Activated T-cell treated with anti-CD3 and anti-CD28 coated beads, Interleukin-2, amount 50 U/mL, for 72 hours (primary cell): ENCODE results near the gene ODF4. TPM values are rescaled to one million over a fixed set of nuclear protein-coding genes. Genes with fewer than 3 reads are reported as not detected.
A peak's percentile ranks its signal among the peaks of the same experiment; 100 is the strongest.
"Not testable (repeated sequence)": the region's sequence is repeated elsewhere in the genome, so short reads cannot be mapped to it uniquely, and the experiment has no call there.

Source experiments
- ATAC-seq, 2 donors: fragments of 150-1000 bp; cut with Tn5 transposase; replicated peaks in 1 of 2; 2 replicates each; pipeline ENCODE4 v1.10.0; 2021; ENCODE audit warnings: moderate library complexity in 2 of 2, mild to moderate bottlenecking in 1 of 2
- DNase-seq, 2 donors: peaks; one replicate each; pipeline ENCODE4 v3.0.0; 2021 to 2022; ENCODE audit warnings: mixed read lengths in 1 of 2
- H3K27ac Mint-ChIP-seq: one replicate; pipeline ENCODE4 v1.8.0; 2022; ENCODE audit warnings: mild to moderate bottlenecking, moderate library complexity, mixed read lengths
- H3K27me3 Mint-ChIP-seq: one replicate; pipeline ENCODE4 v1.8.0; 2022; ENCODE audit warnings: low read depth, mixed read lengths
- H3K36me3 Mint-ChIP-seq, 2 donors: one replicate each; pipeline ENCODE4 v1.8.0; 2022; ENCODE audit warnings: mixed read lengths in 2 of 2, mild to moderate bottlenecking in 1 of 2; ENCODE audit not compliant: insufficient read depth in 2 of 2
- H3K4me1 Mint-ChIP-seq: one replicate; pipeline ENCODE4 v1.8.0; 2022; ENCODE audit warnings: low read depth, mixed read lengths
- H3K4me3 Mint-ChIP-seq, 2 donors: one replicate each; pipeline ENCODE4 v1.8.0; 2022; ENCODE audit warnings: mild to moderate bottlenecking in 2 of 2, mixed read lengths in 2 of 2, moderate library complexity in 2 of 2
- H3K9me3 Mint-ChIP-seq, 2 donors: one replicate each; pipeline ENCODE4 v1.8.0; 2022; ENCODE audit warnings: mixed read lengths in 2 of 2
- total RNA-seq, 2 donors: library from RNA; stranded (reverse); gene quantifications; one replicate each; pipeline ENCODE4 v1.2.3, GENCODE V29; 2022

ODF4 gene
- total RNA-seq, 2 donors from 2014 or later: not detected

- DNase-seq (no peak), ATAC-seq (no peak)
- Mint-ChIP-seq H3K27ac (peak overlapping the region; percentile 95), H3K9me3 (no peaks in the 10 kb centered on the region), H3K4me3 (peak overlapping the region; percentile 99), H3K27me3 (no peaks in the 10 kb centered on the region), H3K4me1 (peaks cover 79% of the 10 kb centered on the region), H3K36me3 (peaks cover 18 to 46% of the 10 kb centered on the region in 2 donors)
Observed at GRCh38 chr17:8380049-8380448, 40.4 kb downstream of the ODF4 start.

DNA sequence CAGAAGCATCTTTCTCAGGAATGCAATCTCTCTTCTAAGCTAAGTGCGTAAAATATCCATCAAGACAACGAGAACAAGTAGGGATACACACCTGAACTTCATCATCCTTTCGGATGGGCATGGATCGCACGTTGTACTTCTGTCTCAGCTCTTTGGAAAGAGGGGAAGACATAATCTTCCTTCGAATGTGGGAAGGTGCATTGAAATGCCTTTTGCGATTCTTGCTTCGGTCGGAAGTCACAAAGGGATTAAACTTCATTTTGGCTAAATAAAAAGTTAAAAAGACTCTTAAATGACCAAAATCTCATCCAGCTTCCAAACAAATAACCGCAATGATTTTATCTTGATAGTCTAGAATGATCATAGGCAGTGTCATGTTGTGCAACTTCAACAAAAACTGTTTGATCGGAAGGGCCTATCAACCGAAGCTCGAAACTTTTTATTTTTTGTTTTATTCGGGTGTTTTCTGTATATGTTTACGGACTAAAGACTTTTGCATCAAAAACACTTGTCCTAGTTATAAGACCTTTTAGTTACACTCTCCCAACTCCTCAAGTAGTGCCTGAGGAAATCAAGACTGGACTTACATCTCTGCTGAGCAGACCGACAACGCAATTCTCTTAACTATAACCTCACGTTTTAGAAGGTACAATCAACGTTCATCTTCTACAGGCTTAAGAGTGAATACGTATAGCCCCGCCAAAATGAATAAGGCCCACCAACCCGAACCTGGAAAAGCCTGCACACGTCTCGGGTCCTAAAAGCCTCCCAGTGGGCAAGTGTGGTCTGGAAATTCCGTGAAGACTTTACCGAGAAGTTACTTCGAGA is 42.6 kb downstream of the ODF4 start:
- Mint-ChIP-seq H3K27ac (peak overlapping the region; percentile 96), H3K36me3 (peaks cover 18 to 44% of the 10 kb centered on the region in 2 donors), H3K4me3 (peak overlapping the region; percentile 99), H3K4me1 (peaks cover 65% of the 10 kb centered on the region), H3K9me3 (no peaks in the 10 kb centered on the region), H3K27me3 (no peaks in the 10 kb centered on the region)
- ATAC-seq: no peak
- no peak for DNase-seq

GRCh38 chr17:8382880-8383142 is 43.2 kb downstream of the ODF4 start:
- Mint-ChIP-seq H3K36me3 (peaks cover 18 to 39% of the 10 kb centered on the region in 2 donors), H3K4me3 (peak overlapping the region; percentile 99), H3K27me3 (no peaks in the 10 kb centered on the region), H3K27ac (peak overlapping the region; percentile 96), H3K4me1 (peaks cover 60% of the 10 kb centered on the region), H3K9me3 (no peaks in the 10 kb centered on the region)
- DNase-seq: no peak
- ATAC-seq: no peak

DNA sequence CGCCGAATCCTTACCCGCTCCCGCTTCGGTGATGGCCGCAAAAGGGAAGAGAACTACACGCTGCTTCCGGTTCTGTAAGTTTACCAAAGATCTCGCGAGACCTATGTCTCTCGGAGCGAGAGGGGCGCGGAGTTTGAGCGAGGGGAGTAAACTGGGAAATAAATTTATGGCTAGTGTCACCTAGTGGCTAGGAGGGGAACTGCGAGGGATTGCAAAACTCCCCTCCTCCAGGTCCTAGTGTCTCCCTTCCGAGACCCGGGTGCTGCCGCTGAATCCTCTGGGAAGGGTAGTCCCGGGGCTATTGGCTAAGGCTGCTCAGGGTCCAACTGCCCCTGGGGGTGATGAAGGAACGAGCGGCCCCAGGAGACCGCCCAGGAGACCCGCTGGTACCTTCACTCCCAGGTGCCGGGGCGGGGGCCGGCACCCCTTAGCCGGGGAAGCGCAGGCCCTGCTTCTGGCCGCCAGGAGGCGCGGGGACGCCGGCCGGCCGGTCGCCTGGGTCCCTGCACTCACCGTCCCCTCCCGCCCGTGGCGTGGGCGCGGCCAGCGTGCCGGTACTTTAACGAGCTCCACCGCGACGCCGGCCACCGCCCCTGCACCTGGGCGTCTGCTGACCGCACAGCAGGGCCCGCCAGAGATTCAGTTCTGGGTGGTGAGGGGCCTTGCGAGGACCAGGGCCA is 43.6 kb downstream of the ODF4 start, which contains the start of gene RPL26:
TSS of gene RPL26 (minus strand) at position 51 of the 680 bp plus-strand sequence. CDS start 883 bp downstream, outside the sequence.
- peaks cover 18 to 37% of the 10 kb centered on the region in 2 donors for H3K36me3 Mint-ChIP-seq
- no peaks in the 10 kb centered on the region for H3K9me3 Mint-ChIP-seq
- H3K4me1 Mint-ChIP-seq: peaks cover 55% of the 10 kb centered on the region
- peak within 1 kb of the TSS; percentile 96 for H3K27ac Mint-ChIP-seq
- ATAC-seq (peak; percentile 94 to 95), DNase-seq (peak; percentile 94 to 96)
- H3K4me3 Mint-ChIP-seq: peak within 1 kb of the TSS; percentile 99
- H3K27me3 Mint-ChIP-seq: no peaks in the 10 kb centered on the region

DNA sequence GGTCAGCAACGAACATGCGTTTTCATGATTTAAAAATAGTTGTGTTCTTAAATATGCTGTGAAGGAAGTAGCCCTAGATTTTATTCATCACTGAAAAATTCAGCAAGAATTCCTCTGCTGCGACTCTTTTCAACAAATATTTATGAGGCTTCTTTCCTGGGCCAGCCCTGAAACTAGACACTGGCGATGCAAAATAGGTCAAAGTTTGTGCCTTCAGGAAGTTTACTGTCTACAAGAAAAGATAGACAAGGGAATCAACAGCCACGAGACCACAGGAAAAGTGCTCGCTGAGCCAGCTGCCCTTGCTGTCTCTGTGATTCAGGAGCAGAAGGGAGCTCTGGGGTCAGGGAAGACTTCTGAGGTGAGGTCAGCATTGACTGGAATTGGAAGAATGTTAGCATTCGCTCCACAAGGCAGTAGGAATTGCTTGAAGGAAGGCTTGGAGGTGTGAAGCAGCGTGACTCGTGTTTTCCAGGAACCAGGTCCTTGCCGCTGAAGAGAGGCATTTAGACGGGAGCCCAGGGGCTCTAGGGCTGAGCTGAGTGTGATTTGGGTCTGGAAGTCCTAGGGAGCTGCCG is 45.2 kb downstream of the ODF4 start:
- ATAC-seq (no peak), DNase-seq (no peak)
- H3K27me3 Mint-ChIP-seq: no peaks in the 10 kb centered on the region
- peak overlapping the region; percentile 99 for H3K4me3 Mint-ChIP-seq
- H3K36me3 Mint-ChIP-seq: peaks cover 14 to 25% of the 10 kb centered on the region in 2 donors
- H3K9me3 Mint-ChIP-seq: no peaks in the 10 kb centered on the region
- H3K4me1 Mint-ChIP-seq: peaks cover 39% of the 10 kb centered on the region
- H3K27ac Mint-ChIP-seq: peak overlapping the region; percentile 91

GRCh38 chr17:8386841-8387240 is 47.2 kb downstream of the ODF4 start:
- Mint-ChIP-seq H3K27ac (no peak overlapping the region), H3K9me3 (no peaks in the 10 kb centered on the region), H3K4me1 (peaks cover 21% of the 10 kb centered on the region), H3K27me3 (no peaks in the 10 kb centered on the region), H3K36me3 (peaks cover 8 to 12% of the 10 kb centered on the region in 2 donors), H3K4me3 (peak overlapping the region in 1 of 2 donors; percentile 38)
- DNase-seq (no peak), ATAC-seq (no peak)

DNA sequence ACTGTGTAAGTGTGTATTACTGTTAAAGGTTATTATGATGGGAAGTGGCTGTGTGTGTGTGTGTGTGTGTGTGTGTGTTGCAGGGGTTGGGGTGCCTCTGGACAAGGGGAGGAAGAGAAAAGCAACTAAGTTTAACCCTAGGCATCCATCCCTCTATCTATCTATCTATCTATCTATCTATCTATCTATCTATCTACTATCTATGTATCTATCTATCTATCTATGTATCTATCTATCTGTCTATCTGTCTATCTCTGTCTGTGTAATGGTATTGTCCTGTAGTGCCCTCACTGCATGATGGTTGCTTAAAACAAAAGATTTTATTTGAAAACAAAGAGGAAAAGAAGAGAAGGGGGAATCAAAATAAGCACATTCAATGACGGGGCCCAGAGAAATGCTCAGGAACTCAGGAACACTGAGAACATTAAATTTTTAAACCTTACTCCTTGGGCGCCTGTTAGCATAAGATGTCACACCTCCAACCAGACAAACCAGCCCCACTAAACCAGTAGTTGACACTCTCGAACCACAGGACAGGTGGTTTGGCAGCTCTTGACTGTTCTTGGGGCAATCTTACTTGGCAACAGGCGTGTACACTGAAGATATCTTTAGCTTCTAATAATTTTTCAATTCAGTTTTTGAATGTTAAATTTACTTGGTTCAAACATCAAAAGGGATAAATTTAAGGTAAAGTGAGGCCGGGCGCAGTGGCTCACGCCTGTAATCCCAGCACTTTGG is 48.4 kb downstream of the ODF4 start:
- peaks cover under 1% of the 10 kb centered on the region in 2 donors for H3K36me3 Mint-ChIP-seq
- peak overlapping the region; percentile 64 for H3K27ac Mint-ChIP-seq
- no peak for ATAC-seq
- H3K9me3 Mint-ChIP-seq: no peaks in the 10 kb centered on the region
- H3K27me3 Mint-ChIP-seq: no peaks in the 10 kb centered on the region
- H3K4me3 Mint-ChIP-seq: no peak overlapping the region
- peaks cover 17% of the 10 kb centered on the region for H3K4me1 Mint-ChIP-seq
- DNase-seq: no peak

GRCh38 chr17:8391711-8392110 is 52.1 kb downstream of the ODF4 start:
- no peak for DNase-seq
- no peak for ATAC-seq
- Mint-ChIP-seq H3K4me3 (no peak overlapping the region), H3K27me3 (no peaks in the 10 kb centered on the region), H3K27ac (no peak overlapping the region), H3K9me3 (no peaks in the 10 kb centered on the region), H3K4me1 (peaks cover 10% of the 10 kb centered on the region), H3K36me3 (no peaks in the 10 kb centered on the region)

DNA sequence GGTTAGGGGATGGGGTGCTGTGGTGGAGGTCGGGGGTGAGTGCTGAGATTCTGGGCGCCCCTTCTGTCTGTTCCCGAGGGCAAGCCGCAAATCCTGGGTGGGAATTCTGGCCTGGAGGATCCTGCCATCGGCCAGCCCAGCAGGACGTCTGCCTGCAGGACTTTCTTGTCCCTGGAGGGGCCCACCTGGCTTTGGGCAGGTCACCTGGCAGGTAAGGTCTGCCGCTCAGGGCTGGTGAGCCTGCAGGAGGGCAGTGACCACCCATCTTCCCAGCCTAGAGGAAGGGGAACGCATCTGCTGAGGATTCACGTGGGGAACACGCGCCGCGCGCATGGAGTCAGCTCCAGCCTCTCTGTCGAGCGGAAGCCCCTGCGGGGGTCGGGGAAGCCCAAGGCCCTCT is 52.6 kb downstream of the ODF4 start:
- no peak for ATAC-seq
- Mint-ChIP-seq H3K27ac (no peak overlapping the region), H3K36me3 (no peaks in the 10 kb centered on the region)

DNA sequence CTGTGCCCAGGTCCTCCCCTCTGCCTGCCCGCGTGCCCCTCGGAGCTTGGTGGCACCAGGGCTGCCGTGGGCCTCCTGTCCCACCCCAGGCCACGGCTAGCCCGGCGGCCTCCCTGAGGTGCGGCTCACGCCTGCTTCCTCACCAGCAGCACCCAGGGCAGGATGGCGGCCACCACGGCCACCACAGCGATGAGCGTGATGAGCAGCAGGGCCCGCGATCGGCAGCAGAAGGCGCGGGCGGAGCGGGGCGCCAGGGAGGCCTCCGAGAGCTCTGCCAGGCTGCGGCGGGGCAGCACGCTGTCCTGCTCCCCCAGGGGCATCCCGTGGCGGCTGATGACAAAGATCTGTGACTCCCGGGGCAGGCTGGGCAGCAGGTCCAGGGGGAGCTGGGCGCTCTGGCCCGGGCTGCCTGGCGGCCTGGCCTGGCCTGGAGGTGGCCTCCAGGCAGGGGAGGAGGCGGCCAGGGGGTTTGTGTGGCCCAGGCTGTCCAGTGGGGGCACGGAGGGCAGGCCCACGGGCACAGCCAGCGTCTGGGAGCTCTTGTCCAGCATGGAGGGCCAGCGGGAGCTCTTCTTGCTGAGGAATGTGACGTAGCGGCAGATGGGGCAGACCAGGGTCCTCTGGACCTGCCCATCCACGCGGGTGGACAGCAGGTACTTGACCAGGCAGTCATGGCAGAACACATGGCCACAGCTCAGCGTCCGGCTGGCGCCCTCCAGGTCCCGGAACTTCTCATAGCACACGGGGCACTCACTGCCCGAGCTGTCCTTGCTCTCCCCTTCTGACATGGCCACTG is 53.2 kb downstream of the ODF4 start:
- H3K36me3 Mint-ChIP-seq: no peaks in the 10 kb centered on the region
- H3K9me3 Mint-ChIP-seq: no peaks in the 10 kb centered on the region
- ATAC-seq: no peak
- H3K4me3 Mint-ChIP-seq: no peak overlapping the region
- DNase-seq: no peak
- no peaks in the 10 kb centered on the region for H3K27me3 Mint-ChIP-seq
- peaks cover 10% of the 10 kb centered on the region for H3K4me1 Mint-ChIP-seq
- H3K27ac Mint-ChIP-seq: no peak overlapping the region

More for the DNA sequence above, 52.6 kb downstream of the ODF4 start:
- H3K4me3 Mint-ChIP-seq: no peak overlapping the region
- peaks cover 10% of the 10 kb centered on the region for H3K4me1 Mint-ChIP-seq
- H3K9me3 Mint-ChIP-seq: no peaks in the 10 kb centered on the region
- no peak for DNase-seq
- no peaks in the 10 kb centered on the region for H3K27me3 Mint-ChIP-seq

- H3K27me3 Mint-ChIP-seq: no peaks in the 10 kb centered on the region
- peak overlapping the region; percentile 67 for H3K27ac Mint-ChIP-seq
- peak; percentile 82 to 97 for ATAC-seq
- DNase-seq: peak in 1 of 2 donors; percentile 35
- peak overlapping the region; percentile 20 to 22 for H3K4me3 Mint-ChIP-seq
- H3K9me3 Mint-ChIP-seq: no peaks in the 10 kb centered on the region
- H3K36me3 Mint-ChIP-seq: no peaks in the 10 kb centered on the region
- H3K4me1 Mint-ChIP-seq: peaks cover 10% of the 10 kb centered on the region
Observed at GRCh38 chr17:8393470-8394231, 54.0 kb downstream of the ODF4 start.

DNA sequence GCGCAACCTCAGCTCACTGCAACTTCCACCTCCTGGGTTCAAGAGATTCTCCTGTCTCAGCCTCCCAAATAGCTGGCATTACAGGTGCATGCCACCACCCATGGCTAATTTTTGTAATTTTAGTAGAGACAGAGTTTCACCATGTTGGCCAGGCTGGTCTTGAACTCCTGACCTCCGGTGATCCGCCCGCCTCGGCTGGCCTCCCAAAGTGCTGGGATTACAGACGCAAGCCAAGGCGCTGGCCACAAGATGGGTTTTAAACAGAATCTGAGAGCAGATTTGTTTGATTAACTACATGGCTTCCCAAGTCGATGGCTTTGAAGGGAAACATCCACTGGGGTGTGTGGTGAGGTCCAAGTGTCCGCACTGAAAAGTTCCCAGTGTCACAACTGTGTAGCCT is 54.9 kb downstream of the ODF4 start:
- ATAC-seq, H3K9me3 Mint-ChIP-seq: not testable (repeated sequence)

More for the DNA sequence above, 54.9 kb downstream of the ODF4 start:
- DNase-seq, H3K27ac Mint-ChIP-seq, H3K4me3 Mint-ChIP-seq, H3K36me3 Mint-ChIP-seq, H3K27me3 Mint-ChIP-seq: not testable (repeated sequence)
- peaks cover 10% of the 10 kb centered on the region for H3K4me1 Mint-ChIP-seq
